Renal pelvis (tissue), 4 donors: ENCODE measurements around the gene TASP1. TPM values are rescaled to one million over a fixed set of nuclear protein-coding genes. Genes with fewer than 3 reads are reported as not detected.
"Not testable (repeated sequence)": the region's sequence is repeated elsewhere in the genome, so short reads cannot be mapped to it uniquely, and the experiment has no call there.

Experiments used
- DNase-seq: peaks from one replicate; pipeline ENCODE4 v3.0.0-alpha.2; 2013
- polyA plus RNA-seq, 3 donors: library from polyadenylated mRNA; unstranded; fragments of 120-200 nt; gene quantifications; one replicate each; pipeline ENCODE4 v1.2.1, GENCODE V29; 2013; ENCODE audit not compliant: insufficient read length in 3 of 3

Gene TASP1
- polyA plus RNA-seq, 3 donors, result 12.6 to 14.0 (median 13.1) TPM

DNA sequence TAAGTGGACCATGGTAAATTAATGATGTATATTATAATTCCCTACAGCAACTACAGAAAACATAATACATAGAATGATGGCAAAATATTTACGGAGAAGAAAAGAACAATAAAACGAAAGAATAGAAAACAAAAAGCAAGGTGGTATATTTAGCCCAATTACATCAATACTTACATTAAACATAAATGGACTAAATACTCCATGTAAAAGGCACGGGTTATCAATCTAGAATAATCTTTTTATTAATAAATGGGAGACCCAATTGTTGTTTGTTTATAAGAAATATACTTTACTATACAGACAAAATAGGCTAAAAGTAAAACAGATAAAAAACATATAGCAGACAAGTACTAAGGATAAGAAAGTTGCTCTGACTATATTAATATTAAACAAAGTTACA lies 137.2 kb downstream of the TASP1 start:
- DNase-seq, result no peak

DNA sequence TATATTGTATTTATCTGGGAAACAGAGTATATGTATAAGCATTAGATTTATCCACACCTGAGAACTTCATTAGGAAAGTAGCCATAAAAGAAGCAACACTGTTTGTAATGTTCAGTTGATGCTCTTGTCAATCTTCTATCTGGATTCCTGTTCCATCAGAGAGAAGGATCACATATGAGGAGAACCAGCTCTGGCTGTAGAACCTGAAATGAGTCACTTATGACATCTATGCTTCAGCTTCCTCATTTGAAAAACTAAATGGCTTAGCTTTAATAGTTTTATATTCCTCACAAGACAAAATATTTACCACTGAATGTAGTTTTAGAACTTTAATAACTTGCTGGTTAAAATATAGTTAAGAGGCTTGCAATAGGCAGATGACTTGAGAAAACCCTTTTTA lies 144.7 kb downstream of the TASP1 start:
- no peak for DNase-seq

DNA sequence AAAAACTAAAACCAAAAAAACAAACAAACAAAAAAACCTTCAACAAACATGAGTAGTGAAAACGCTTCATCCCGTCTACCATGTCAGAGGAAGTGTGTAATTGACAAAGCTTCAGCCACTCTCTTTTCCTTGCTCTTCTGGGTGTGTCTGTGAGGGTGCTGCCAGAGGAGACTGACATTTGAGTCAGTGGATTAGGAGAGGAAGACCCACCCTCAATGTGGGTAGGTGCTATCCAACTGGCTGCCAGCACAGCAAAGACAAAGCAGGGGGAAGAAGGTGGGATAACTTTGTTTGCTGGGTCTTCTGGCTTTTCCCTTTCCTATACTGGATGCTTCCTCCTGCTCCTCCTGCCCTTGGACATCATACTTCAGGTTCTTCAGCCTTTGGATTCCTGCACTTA lies 145.6 kb downstream of the TASP1 start:
- no peak for DNase-seq

DNA sequence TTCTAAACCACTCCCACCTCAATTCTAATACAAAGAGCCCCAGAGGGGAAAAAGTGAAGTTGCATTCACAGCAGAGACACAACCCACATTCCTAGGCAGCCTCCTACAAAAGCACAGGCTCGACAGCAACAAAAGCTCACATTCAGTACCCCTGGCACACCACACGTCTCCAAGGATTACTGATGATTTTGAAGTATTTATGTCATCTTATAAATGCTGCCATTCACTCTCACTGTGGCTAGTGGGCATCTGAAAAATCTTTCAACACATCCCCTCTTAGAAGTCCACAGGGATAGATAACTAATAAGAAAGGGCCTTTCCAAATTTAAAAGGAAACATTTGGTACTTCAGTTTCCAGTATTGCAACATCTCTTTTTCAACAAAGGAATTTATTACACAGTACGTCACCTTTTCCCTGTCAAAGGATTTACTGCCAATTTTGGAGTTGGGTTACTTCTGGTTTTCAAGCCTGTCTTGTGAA lies 146.7 kb downstream of the TASP1 start:
- peak; percentile 22 for DNase-seq

DNA sequence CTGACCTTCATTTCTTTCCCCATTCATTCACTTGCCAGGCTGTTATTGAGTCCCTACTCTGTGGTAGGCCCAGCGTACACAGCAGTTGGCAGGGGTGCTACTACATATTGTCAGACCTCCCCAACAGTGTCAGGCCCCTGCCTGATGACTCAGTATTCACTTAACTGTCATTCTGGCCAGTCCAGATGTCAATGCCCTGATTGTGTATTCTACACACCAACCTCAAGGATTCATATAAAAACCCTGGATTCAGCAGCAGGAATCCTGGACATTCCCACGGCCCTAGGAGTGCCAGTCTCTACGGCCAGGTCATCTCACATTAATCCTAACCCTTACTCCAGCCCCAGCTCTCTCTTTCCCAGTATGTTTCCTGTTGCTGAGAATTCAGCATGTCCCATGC lies 151.5 kb downstream of the TASP1 start:
- no peak for DNase-seq

DNA sequence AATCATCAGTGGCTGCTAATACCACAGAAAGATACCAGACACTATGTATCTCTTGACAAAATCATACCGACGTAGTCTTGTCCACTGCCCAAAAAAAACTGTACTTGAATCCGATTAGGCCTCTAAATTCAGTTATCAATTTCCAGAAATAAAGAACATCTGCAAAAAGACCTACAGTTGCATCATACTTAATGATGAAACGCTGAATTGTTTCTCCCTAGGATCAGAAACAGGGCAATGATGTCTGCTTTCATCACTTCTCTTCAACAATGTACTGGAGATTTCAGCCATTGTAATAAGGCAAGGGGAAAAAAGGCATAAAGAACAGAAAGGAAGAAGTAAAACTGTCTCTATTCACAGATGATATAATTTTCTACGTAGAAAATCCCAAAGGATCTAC lies 152.0 kb downstream of the TASP1 start:
- no peak for DNase-seq

DNA sequence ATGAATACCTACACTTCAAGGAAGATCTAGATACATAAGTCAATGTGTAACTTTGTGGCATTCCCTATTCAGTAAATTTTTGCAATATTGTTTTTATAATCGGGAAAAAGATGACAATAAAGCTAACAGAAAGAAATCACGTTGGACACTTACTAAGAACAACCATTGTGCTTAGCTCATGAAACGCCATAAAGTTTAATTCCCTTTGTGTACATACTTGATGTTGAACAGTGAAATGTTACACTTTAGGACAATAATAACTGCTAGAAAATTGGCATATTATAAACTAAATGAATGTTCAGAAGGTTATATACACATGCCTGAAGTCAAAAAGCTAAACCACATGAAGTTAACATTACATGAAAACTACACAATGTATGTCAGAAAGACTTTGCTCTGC lies 153.2 kb downstream of the TASP1 start:
- DNase-seq, result no peak

DNA sequence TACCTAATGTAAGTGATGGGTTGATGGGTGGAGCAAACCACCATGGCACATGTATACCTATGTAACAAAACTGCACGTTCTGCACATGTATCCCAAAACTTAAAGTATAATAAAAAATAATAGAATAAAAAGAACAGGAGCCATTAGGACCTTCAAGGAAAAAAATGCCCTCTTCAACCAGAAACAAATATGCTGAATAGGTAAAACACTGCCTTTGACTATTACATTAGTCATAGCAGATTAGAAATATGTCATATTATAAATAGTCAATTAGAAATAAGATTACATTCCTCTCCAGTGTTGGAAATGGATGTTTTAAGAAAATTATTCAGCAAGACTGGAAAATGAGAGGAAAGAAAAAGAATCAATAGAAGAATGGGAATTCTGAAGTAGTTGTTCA lies 153.7 kb downstream of the TASP1 start:
- not testable (repeated sequence) for DNase-seq

DNA sequence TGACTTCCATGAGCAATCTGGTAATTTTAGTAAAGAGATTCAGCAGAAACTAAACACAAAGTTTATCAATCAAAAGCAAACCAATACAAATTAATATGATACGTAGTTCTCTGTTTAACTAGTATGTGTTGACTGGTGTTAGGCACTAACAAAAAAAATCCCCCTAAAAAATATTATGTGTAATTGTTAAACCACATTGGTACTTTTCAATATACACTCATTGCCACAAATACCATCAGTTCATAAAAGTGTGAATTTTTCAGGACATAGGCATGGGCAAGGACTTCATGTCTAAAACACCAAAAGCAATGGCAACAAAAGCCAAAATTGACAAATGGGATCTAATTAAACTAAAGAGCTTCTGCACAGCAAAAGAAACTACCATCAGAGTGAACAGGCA lies 155.3 kb downstream of the TASP1 start:
- DNase-seq, result not testable (repeated sequence)

DNA sequence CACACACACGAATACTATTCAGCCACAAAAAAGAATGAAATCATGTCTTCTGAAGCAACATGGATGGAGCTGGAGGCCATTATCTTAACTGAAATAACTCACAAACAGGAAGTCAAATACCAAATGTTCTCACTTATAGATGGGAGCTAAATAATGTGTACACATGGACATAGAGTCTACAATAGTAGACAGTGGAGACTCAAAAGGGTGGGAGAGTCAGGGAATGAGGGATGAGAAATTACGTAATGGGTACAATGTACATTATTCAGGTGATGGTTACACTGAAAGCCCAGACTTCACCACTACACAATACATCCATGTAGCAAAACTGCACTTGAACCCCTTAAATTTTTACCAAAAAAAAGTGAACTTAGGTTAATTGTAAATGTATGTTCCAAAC lies 160.4 kb downstream of the TASP1 start:
- no peak for DNase-seq

DNA sequence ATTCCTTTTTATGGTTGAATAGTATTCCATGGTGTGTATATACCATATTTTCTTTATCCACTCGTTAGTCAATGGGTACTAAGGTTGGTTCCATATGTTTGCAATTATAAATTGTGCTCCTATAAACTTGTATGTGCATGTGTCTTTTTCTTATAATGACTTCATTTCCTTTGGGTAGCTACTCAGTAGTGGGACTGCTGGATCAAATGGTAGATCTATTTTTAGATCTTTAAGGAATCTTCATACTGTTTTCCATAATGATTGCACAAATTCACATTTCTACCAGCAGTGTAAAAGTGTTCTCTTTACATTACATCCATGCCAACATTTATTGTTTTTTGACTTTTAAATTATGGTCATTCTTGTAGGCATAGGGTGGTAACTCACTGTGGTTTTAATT lies 164.3 kb downstream of the TASP1 start:
- DNase-seq, result no peak

DNA sequence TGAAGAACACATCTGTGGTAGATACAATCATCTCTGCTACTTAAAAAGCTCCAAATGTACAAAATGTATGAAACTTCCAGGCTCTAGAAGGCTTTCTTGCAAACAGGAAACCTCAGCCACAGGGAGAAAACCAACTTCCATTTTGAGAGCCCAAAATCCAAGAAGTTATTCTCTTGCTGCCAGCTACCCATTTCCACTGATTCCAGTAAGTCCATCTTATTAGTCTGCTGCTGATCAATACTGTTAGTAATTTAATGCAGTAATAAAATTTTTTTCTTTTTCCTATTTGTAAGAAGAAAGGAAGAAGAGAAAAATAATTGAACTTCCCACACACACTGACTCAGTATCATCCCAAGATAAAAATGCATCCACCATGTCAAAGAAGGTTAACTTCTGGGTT lies 169.5 kb downstream of the TASP1 start:
- DNase-seq, result no peak

DNA sequence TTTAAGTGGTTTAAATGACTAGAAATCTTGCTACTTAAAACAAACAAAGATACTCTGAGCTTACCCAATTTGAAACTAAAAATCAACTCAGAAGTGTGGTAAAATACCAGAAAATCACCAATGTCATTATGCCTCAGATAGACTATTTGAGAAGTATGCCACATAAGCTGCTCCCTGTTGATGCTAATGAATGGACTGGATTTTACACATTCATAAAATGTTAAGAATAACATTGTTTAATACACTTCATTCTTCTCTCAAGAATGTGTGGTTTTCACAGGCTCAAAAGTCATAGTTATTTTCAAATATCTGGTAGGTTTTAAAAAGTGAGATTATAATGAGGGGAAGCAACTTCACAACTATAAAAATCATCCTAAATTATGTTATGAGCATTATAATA lies 170.6 kb downstream of the TASP1 start:
- no peak for DNase-seq

DNA sequence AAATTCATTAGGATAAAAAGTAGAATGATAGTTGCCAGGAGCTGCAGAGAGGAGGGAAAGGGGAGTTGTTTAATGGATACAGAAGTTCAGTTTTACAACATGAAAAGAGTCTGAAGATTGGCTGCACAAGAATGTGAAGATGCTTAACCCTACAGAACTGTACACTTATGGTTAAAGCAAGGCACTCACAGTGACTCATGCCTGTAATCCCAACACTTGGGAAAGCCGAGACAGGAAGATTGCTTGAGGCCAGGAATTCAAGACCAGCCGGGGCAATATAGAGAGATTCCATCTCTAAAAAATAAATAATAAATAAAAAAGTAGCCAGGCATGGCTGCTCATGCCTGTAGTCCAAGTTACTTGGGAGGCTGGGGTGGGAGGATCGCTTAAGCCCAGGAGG lies 174.0 kb downstream of the TASP1 start:
- DNase-seq, result no peak

DNA sequence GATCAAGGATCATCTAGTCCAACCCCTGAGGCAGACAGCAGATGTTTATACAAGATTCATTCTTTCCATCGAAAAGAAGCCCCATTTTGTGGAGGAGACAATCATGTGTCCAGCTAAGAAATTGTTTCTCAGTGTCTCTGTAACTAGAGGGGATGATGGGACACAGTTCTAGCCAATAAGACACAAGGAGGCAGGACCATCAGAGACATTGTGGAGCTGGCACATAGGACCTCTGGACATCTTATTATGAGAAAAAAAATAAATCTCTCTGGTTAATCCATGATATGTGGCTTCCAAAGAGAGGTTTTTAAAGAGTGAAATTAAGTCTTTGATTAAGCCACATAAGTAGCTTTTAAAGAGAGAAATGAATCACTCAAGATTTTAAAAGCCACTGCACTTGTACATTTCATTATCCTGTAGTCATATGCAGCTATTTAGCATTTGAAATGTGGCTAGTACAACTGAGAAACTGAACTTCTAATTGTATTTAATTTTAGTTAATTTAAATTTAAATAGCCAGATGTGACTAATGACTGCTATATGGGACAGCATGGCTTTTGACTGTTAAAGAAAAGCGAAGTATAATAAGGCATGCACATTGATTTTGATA lies 176.8 kb downstream of the TASP1 start:
- no peak for DNase-seq

DNA sequence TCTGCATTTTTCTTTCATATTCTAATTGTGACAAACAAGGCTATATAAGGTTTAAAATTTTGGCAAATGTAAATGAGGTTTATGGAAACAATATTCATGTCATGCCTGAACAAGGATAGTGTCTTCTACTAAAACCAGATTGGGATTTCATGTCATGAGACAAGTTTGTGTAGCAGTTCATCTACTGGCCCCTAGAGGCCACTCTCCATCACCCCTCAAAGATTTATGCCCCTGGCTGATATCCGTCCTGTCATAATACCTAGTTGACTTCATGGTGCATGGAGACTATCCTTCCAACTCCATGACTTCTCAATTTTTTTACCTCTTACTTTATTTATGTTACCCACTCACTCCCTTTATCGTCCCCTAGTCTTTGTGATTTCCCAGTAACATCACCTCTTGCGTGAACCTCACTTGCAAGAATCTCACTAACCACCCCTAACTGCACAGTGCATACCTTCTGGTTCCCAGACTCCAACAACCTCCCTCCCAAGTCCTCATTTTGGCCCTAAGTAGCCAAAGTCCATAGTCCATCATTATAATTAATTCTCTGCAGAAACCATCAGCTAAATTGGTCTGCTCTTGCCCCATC lies 179.8 kb downstream of the TASP1 start:
- DNase-seq, result no peak

DNA sequence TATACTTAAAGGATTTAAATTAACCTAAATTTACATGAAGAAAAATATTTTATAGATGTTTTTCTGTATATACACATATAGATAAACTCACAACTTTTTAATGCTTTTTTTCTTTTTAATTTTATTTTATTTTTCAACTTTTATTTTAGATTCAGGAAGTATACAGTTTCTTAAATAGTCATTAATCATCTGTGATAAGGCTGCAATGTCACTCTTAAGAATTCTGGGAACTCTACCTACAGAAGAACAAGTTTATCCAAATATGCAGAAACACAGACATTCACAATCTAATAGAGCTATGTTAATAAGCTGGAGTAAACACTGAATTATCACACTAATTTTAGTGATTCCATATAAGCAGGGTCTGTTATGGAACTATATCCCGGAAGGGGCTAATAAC lies 181.2 kb downstream of the TASP1 start:
- DNase-seq, result no peak

DNA sequence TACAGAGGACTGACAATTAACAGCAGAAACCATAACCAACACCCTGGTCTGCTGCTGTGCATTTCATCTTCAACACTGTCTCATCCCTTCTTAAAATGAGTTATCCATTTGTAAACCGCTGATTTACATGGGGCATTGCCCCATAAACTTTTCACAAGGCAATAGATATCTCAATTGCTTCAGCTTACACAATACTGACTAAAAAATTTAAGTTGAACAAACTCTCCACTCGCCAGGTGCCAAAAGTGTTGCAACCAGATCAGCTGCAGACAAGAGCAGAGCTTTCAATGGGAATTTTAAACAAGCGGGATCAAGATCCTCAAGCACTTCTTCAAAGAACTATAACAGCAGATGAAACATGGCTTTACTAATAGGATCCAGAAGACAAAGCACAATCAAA lies 183.0 kb downstream of the TASP1 start:
- no peak for DNase-seq

DNA sequence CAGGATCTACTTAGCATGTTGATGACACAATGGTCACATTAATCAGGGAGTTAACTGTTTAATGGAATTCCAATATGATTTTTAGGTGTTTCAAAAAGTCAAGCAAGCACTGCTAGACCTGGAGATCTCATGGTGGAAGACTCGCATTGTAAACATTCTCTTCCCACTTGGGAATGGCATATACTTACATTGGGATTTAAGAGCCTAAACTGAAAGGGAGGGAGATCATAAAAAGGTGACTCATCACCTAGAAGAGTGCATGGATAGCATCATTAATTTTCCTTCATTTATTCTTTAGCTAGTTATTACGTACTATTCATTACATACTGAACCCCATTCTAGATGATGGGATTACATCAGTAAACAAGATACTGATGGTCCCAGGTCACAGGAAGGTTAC lies 185.4 kb downstream of the TASP1 start:
- no peak for DNase-seq

DNA sequence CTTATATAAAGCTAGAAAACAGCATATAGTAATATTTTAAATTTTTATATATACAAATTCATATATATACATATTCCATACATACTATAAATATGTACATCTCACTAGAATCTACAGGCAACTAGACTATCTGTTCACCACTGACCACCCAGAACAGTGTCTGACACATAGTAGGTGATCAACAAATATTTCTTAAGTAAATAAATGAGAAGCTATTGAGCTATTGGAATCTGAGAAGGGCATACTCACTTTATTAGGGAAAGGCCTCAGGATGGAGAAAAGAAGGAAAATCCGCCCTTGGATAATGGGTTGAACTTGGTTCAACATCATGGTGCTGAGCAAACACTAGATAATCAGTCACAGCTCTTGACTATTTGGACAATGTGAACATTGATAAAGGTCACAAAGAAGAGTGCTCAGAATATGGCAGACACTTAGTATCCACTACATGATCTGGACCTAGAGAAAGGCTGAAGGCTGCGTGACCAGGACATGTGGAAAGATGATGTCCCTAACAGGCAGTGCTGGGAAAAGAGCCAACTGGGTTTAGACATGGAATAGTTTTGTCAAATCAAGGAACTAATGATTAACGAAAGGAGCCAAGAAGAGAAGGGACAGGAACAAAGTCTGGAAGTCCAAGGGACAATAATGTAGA lies 186.1 kb downstream of the TASP1 start:
- DNase-seq, result no peak

DNA sequence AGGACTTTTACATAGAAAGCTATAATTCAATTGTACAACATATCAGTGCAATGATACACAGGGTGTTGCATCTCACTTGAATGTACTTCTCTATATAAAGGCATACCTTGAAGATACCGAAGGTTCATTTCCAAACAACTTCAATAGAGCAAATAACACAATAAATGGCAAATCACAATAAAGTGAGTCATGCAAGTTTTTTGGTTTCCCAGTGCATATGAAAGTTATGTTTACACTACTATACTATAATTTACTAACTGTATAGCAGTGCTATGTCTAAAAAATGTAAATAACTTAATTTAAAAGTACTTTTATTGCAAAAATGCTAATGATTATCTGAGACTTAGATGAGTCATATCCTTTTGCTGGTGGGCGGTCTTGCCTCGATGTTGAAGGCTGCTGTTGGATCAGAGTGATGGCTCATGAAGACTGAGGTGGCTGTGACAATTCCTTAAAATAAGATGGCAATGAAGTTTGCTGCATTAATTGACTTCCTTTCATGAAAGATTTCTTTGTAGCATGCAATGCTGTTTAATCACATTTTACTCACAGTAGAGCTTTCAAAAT lies 188.8 kb downstream of the TASP1 start:
- no peak for DNase-seq

DNA sequence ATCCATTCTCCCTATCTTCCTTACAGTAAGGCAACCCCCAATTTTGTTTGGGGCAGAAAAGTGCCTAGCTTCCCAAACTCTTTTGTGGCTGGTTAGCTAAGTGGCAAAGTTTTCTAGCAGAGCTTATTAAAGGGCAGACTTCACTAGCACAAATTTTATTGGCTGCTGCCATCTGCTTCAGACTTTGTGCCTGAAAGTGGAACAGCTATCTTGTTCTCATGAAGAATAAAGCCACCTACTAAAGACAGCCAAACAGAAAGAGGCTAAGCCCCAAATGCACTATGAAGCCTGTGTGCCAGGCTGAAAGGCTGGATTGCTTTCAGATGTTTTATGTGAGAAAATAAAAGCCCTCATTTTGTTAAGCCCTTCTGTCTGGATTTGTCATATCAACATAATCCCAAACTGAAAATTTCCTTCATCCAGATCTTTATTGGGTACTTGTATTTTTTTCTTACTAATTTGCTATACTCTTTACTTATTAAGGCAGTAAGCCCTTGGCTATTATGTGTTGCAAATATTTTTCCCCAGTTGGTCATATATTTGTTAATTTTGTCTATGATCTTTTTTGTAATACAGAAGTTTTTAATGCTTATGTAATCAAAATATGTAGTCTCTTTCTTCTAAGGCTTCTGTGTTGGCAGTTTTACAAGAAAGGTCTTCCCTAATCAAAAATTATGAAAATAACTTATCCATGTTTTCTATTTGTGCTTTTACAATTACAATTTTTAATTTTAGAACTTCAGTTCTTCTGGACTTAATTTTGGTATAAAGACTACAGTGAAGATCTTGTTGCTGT lies 191.1 kb downstream of the TASP1 start:
- DNase-seq, result no peak

DNA sequence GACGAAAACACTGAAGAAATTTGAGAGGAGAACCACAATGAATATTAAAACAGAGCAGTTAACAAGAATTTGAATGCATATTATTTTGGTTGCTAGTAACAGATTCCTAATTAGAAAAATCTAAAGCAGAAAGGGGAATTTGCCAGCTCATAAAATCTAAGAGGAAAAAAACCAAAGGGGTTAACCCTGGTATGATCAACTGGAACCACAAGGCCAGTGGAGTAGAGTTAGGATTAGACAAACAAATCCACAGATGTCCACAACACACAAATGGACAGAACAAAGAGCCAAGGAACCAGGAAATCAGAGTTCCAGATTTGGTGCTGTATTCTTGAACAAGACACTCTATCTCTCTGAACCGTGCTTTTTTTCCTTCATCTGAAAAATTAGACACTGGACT lies 195.0 kb downstream of the TASP1 start:
- DNase-seq, result no peak
